Measurements from ENCODE around the gene IFT81. TPM values are rescaled to one million over a fixed set of nuclear protein-coding genes. Genes with fewer than 3 reads are reported as not detected.

Gene IFT81
- total RNA-seq, 4 donors from 2014 or later, result 6.8 to 12.6 (median 9.7) TPM

- DNase-seq (ENCODE audit: low spot score in 2 of 2), result no peak
- no peak overlapping the region for H3K4me3 ChIP-seq (ENCODE audit: low read depth, poor library complexity, severe bottlenecking)
- intact Hi-C loops (cut with DNase I; ENCODE audit: low total_unique reads), result loop anchor here (10.0 kb wide), 1 partner anchor 317 kb away; no protein-coding TSS in a partner anchor
- TF ChIP-seq POLR2A (IDR thresholded peaks at IDR 0.05) (no peak), CTCF (IDR thresholded peaks at IDR 0.05) (no peak)
- WGBS, 2 donors, result 67 to 78% methylated on average over 14 of the region's 14 CpGs
Observed at GRCh38 chr12:110107369-110108281, 16.5 kb upstream of the IFT81 start.

- no peak overlapping the region for H3K4me3 ChIP-seq (ENCODE audit: low read depth, poor library complexity, severe bottlenecking)
- intact Hi-C loops (cut with DNase I; ENCODE audit: low total_unique reads), result loop anchor here (10.0 kb wide), 1 partner anchor 316 kb away; no protein-coding TSS in a partner anchor
- no peak for TF ChIP-seq CTCF (IDR thresholded peaks at IDR 0.05)
- TF ChIP-seq POLR2A (IDR thresholded peaks at IDR 0.05), result no peak
- WGBS, 2 donors, result 74 to 80% methylated on average over 8 of the region's 8 CpGs
- no peak for DNase-seq (ENCODE audit: low spot score in 2 of 2)
Observed at GRCh38 chr12:110108309-110109036, 15.7 kb upstream of the IFT81 start.

DNA sequence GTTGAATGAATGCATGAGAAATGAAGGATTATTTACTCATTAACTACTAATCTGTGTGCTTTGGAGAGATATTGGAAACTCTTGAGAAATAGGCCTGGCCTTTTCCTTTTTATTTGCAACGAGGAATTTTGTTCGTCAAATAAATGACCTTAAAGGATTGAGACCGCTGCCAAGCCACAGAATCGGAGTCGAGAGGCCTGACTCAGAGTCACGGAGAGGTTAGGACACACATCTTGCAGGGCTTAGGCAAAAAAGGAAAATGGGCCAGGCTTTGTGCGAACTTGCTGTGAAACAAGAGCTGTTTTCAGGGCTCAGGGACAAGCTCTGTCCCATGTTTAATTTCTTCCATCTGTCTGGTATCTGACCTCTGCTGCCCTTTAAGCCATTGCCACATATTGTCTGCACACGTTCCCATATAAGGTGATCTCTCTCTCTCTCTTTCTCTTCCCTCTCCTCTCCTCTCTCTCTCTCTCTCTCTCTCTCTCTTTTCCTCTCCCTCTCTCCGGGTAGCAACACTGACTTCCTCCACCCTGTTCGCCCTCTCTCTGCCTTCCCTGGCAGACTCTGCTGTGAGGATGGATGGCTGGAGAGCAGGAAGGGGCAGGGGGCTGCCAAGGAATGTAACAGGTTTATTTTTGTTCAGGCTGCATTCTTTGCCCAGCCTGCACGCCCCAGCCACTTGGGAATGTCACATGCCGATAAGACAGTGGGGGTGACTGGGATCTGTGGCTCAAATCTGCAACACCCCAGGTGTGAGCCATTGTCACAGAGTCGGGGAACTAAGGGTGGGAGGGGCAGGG is 14.9 kb upstream of the IFT81 start:
- no peak overlapping the region for H3K4me3 ChIP-seq (ENCODE audit: low read depth, poor library complexity, severe bottlenecking)
- peak; percentile 91 to 95 for DNase-seq (ENCODE audit: low spot score in 2 of 2)
- intact Hi-C loops (cut with DNase I; ENCODE audit: low total_unique reads), result loop anchor here (10.0 kb wide), 1 partner anchor 316 kb away; no protein-coding TSS in a partner anchor
- peak in 1 of 3 donors; percentile 99 for TF ChIP-seq CTCF (IDR thresholded peaks at IDR 0.05)
- no peak for TF ChIP-seq POLR2A (IDR thresholded peaks at IDR 0.05)
- 25 to 36% methylated on average over 13 of the region's 13 CpGs for WGBS, 2 donors

DNA sequence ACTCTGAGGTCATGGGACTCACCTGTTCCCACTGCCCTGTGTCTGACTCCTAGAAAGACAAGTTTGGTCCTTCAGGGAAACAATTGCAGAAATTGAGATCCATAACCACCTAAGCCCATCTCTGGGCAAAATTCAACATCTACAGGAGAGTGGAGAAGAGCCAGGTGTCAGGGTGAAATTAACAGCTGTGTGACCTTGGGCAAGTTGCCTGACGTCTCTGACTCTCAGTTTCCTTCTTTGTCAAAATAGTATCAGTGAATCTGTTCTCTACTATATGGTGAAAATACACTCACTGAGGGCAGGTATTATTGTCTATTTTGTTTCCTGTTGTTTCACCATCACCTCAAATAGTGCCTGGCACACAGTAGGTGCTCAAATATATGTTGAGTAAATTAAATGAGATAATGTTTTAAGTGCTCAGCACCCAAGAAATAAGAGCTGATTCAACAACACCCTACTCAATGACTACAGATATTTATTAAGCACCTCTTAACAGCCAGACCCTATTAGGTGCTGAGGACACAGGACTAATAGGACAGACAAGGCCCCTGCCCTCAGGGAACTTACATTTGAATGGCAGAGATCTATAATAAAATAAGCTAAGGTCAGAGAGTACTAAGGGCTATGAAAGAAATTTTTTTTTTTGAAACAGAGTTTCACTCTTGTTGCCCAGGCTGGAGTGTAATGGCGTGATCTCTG is 14.2 kb upstream of the IFT81 start:
- no peak overlapping the region for H3K4me3 ChIP-seq (ENCODE audit: low read depth, poor library complexity, severe bottlenecking)
- no peak for DNase-seq (ENCODE audit: low spot score in 2 of 2)
- intact Hi-C loops (cut with DNase I; ENCODE audit: low total_unique reads), result loop anchor here (10.0 kb wide), 1 partner anchor 315 kb away; no protein-coding TSS in a partner anchor
- TF ChIP-seq CTCF (IDR thresholded peaks at IDR 0.05), result no peak
- no peak for TF ChIP-seq POLR2A (IDR thresholded peaks at IDR 0.05)
- 78 to 80% methylated on average over 2 of the region's 2 CpGs for WGBS, 2 donors
